Activated CD4-positive, alpha-beta T cell treated with anti-CD3 and anti-CD28 coated beads, Interleukin-2, Interleukin-6, amounts not matched to agents 100 ng/mL and 50 ng/mL, durations not matched to agents 16 hours and 8 hours (primary cell): ENCODE data around the gene AACS.
"Not testable (repeated sequence)": the region's sequence is repeated elsewhere in the genome, so short reads cannot be mapped to it uniquely, and the experiment has no call there.

Source experiments
- DNase-seq: peaks from one replicate; pipeline ENCODE4 v3.0.0-alpha.2; 2020

The AACS gene

GRCh38 chr12:125092872-125093680 is 27.8 kb downstream of the AACS start:
- no peak for DNase-seq

DNA sequence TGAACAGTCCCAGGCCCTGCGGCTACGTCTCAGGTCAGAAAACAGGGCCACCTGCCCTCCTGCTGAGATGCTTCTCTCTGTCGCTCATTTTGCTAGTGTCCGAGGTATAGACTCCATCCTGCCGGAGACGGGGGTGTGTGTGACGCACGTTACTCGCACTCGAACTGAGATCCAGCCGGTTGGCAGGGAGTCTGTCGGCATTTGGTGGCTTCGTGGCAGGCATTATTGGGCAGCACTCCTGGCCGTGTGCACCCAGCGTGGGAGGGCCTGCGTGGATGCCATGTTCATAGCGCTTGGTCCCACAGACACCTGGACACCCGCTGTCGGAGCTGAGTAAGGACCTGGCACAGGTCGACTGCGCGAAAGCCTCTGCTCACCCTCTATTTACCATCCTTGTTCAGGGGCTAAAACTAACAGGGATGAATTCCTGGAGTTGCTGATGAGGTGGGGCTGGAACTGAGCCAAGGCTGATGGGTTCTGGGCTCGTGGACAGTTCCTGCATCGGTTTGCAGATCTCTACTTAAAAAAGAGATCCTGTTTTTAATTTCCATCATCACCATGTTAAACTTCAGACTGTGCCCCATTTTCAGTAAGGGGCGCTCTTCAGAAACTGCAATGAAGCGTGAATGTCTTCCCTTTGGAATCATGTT is 28.6 kb downstream of the AACS start:
- no peak for DNase-seq

DNA sequence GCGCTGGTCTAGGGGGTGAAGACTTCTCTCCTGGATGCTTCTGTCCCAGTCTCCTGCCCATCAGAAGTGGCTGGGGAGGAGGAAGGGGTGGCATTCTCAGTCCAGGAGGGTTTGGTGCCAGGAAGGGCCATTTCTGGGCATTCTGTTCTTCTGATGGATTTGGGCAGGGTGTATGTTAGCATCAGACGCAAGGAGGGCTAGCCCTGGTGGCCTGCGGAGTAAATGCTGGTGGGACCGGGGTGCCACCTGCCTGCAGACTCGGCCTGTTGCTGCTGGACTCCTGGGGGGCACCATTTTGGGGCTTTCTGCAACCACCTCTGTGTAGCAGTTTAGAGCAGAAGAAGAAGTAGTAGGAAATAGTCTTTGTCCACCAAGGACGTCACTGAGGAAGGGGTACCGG is 31.7 kb downstream of the AACS start:
- DNase-seq, result no peak

- DNase-seq, result no peak
Observed at GRCh38 chr12:125097427-125097826, 32.2 kb downstream of the AACS start.

- DNase-seq, result no peak
Observed at GRCh38 chr12:125098676-125099408, 33.6 kb downstream of the AACS start.

GRCh38 chr12:125099409-125099782 is 34.2 kb downstream of the AACS start:
- no peak for DNase-seq

DNA sequence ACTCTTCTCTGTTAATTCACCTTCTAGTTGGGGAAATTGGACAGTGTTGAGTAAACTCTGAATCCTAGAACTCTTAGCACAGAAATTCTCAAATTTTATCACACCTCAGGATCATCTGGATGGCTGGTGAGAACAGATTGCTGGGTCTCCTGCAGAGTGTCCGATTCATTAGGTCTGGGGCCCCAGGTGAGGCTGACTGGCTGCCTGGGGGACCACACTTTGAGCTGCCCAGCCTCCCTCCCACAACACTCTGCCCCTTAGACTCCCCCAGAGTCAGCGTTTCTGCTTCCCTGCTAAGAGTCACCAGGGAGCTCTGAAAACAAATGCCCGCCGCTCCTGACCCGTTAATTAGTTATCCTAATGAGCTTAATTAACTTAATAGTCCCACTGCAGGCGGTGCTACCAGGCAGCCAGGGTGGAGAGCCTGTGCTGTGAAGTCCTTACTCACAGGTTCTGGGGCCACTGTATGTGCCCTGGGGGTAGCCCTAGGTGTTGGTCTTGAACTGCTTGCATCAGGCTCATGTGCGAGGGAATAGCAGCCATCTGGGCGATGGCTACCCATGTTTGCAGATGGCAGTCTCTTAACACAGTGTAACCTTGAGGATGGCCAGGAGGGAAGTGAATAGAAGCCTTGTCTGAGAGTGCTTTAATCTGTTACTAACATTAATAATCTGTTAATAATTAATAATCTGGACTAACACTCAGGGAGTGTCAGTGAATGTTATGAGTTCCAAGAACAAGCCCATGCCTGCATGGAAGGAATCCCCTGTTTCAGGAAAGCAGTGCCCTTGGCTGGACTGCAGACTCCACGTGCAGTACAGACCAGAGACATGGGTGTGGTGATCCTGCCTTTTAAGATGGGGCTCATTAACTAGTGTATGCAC is 35.6 kb downstream of the AACS start:
- no peak for DNase-seq

DNA sequence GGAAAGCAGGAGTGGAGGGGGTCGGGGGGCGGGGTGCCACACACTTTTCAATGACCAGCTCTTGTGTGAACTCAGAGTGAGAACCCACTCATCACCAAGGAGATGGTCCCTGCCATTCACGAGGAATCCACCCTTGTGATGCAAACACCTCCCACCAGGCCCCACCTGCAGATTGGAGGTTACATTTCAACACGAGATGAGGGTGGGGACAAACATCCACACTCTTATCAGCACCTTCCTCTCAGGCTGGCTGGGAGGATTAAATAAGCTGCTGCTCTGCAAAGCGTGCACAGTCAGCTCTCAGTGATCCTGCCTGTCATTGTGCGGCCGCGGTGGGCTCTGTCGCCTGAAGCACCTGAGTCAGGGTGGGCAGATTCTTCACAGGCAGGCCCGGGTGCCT is 39.7 kb downstream of the AACS start:
- DNase-seq, result no peak

GRCh38 chr12:125105600-125105999 is 40.4 kb downstream of the AACS start:
- no peak for DNase-seq

- no peak for DNase-seq
Observed at GRCh38 chr12:125110641-125111360, 45.6 kb downstream of the AACS start.

DNA sequence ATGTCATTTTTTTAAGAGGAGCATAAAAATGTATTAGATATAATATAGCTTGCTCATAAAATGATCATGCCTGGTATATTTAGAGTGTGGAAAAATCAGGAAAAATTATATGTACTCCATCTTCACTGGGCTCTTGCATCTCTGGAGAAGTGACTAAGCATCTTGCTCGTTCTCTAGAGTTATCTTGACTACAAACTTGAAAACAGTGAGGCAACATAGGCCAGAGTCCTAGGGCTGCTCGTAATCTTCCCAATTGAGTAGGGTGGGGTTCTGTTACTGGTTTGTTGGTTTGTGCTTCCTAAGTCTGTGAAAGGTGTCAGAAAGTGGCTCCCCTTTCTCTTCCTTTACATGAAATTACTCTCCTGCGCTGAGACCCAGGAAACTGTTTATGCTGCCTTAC is 46.2 kb downstream of the AACS start:
- no peak for DNase-seq

DNA sequence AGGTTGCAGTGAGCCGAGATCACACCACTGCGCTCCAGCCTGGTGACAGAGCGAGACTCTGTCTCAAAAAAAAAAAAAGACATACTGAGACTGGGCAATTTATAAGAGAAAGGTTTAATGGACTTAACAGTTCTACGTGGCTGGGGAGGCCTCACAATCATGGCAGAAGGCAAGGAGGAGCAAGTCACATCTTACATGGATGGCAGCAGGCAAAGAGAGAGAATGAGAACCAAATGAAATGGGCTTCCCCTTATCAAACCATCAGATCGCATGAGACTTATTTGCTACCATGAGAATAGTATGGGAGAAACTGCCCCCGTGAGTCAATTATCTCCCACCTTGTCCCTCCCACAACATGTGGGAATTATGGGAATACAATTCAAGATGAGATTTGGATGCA is 47.4 kb downstream of the AACS start:
- not testable (repeated sequence) for DNase-seq

- DNase-seq, result no peak
Observed at GRCh38 chr12:125113263-125113662, 48.0 kb downstream of the AACS start.

- no peak for DNase-seq
Observed at GRCh38 chr12:125113789-125114188, 48.6 kb downstream of the AACS start.

DNA sequence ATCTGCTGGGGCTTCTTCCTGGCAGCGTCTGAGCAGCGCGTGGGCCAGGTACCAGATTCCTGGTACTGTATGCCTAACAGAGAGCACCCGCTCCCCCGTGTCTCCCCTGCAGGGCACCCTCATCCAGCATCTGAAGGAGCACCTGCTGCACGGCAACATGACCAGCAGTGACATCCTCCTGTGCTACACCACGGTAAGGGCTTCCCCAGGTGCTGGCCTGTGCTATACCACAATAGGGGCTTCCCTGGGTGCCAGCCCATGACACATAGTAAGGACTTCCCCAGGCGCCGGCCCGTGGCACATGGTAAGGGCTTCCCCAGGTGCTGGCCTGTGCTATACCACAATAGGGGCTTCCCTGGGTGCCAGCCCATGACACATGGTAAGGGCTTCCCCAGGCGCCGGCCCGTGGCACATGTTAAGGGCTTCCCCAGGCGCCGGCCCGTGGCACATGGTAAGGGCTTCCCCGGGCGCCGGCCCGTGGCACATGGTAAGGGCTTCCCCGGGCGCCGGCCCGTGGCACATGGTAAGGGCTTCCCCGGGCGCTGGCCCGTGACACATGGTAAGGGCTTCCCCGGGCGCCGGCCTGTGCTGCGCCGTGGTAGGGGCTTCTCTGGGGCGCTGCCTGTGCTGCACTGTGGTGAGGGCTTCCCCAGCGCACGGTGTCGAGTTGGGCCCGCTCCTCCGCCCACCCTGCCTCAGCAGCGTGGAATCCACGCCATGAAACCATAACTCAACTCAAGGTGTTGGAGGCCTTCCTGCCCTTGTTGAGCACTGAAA is 49.3 kb downstream of the AACS start:
- DNase-seq, result no peak

DNA sequence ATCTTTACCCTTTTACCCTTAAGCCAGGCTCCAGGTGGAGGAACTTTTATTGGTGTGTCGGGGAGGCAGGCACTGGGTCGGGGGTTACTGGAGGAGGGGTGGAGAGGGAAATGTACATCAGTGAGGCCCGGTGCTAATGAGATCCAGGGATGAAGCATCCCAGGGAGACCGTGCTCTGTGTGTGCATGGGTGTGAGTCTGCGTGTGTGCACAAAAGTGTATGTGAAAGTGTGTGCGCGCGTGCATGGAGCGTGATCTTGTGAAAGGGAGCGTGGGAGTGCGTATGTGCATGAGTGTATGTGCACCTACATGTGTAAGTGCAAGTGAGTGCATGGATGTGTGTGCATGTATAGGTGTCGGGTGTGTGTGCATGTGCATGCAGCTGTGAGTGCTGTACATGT is 55.3 kb downstream of the AACS start:
- no peak for DNase-seq

DNA sequence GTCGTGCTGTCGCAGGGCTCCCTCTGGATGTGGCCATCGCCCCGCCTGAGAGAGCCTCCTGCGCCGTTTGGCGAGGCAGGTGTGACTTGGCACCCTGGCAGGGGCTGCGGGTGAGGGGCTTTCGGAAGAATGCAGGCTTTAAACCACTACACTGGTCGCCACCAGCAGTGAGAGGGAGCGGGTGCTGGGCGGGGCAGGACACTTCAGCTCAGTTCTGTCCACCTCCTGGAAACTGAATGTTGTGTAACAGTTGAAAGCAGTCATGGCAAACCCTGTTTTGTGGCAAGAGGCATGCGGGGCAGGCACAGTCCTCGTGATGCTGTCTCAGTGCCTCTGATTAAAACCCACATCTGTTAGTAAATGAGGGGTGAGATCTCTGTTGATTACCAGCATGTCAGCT is 55.9 kb downstream of the AACS start:
- no peak for DNase-seq

DNA sequence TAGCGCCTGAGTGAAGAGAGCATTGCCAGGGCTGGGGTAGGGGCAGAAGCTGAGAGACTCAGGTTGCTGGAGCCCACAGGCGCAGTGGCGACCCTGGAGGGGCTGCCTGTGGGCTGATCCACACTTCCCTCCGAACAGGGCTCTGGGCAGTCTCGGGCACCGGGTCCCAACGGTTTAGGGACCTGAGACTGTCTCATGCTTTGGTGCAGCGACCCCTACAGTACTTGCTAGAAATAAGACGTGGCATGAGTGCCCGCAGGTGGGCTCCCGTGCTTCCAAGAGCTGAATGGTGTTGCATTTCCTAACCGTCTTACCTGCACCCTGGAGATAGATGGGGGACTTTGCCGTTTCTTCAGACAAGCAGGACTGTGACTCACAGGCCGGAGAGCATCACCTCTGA is 57.4 kb downstream of the AACS start:
- DNase-seq, result no peak

DNA sequence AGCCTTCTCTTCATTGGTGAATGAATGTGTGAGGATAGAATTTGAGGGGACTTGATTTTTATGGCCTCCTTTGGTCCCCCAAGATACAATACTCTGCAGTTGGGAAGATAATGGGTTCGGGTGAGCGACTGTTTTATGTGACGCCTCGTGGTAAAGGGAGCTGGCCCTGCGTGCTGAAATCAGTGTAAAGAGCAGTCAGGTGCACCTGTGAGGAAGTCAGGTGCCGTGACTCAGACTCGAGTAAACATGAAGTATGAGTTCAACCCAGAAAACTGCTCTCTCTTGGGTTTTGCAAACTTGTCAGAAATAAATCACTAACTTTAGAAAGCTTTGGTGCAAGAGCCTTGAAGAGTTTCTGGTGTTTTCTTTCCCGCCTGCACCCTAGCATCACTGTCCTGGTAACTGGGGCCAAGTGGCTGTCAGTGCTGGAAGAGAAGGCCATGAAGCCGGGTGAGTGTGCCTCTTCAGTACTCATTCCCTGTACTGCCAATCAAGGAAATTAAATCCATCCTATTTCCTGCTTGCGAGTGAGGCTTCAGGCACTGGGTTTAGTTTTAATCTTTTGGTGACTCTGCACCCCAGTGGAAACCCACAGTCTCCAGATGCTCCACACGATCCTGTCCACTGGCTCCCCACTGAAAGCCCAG is 59.2 kb downstream of the AACS start:
- no peak for DNase-seq

DNA sequence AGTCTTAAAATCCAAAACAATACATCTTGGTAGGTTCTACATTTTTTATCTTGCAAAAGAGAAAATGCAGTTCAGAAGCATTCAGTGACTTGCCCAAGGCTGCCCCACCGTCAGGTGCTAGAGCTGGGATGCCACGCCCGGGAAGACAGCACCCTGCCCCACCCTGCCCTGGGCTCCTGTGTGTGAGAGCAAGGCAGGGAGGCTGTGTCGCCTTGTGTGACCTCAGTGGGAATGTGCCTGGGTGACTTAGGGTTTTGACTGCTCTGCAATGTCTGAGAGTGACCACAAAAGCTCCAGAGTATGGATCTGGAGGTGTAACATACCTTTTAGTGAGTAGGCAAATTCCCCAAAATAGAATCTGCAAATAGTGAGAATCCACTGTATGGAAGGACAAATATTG is 60.0 kb downstream of the AACS start:
- no peak for DNase-seq
